Retinal pigment epithelial cell (primary cell): ENCODE data around the gene MCMBP.

Source experiments
- DNase-seq: peaks from one replicate; pipeline ENCODE4 v3.0.0-alpha.2; 2010; ENCODE audit warnings: low read depth
- H3K4me3 ChIP-seq: 2 replicates; pipeline ENCODE4 v1.5.1; 2011; ENCODE audit warnings: mild to moderate bottlenecking, low read length, control low read depth, moderate library complexity
- CTCF ChIP-seq: conservative IDR thresholded peaks from 2 replicates; pipeline ENCODE4 v1.5.1; 2011; ENCODE audit warnings: low read depth, low read length, control low read depth, inconsistent platforms

The MCMBP gene

DNA sequence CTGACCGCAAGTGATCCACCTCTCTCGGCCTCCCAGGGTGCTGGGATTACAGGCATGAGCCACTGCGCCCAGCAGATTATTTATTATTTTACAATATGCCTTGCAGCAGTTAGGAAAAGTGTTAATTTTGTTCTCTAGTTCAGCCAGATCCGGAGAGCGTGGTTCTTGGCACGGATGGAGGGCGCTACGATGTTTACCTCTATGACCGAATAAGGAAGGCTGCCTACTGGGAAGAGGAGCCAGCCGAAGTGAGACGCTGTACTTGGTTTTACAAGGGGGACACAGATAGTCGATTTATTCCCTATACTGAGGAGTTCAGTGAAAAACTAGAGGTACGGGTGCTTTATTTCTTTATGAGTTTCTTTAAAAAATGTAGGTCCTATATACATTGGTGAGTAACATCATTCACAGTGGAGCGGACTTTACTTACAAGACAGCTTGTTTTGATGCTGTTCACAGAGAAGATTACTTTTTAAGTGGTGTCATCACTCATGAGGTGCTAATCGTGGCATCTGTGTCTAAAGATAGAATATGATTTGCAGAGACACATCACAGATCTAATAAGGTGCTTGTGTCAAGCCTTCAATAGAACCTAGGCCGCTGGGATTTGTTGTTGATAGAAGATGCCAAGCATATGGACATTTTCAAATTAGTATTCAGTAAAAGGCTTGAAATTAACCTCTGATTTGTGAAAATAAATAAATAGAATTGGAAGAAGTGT, 31.5 kb upstream of the MCMBP start:
- no peak for DNase-seq
- TF ChIP-seq CTCF, result no peak
- no peak overlapping the region for H3K4me3 ChIP-seq

DNA sequence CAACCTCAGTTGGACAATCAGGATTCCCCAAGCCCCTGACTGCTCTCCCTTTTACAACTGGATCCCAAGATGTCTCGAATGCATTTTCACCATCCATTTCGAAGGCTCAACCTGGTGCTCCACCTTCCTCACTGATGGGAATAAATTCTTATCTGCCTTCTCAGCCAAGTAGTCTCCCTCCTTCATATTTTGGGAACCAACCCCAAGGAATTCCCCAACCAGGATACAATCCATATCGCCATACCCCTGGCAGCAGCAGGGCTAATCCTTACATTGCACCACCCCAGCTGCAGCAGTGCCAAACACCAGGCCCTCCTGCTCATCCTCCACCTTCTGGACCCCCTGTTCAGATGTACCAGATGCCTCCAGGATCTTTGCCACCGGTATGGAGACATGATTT, 25.9 kb upstream of the MCMBP start:
- DNase-seq, result no peak
- TF ChIP-seq CTCF, result no peak
- no peak overlapping the region for H3K4me3 ChIP-seq

- no peak for TF ChIP-seq CTCF
- DNase-seq, result peak; percentile 32
- H3K4me3 ChIP-seq, result no peak overlapping the region
Observed at GRCh38 chr10:119896937-119897770, 24.5 kb upstream of the MCMBP start.

- TF ChIP-seq CTCF, result no peak
- DNase-seq, result no peak
- H3K4me3 ChIP-seq, result no peak overlapping the region
Observed at GRCh38 chr10:119896061-119896655, 23.5 kb upstream of the MCMBP start.

GRCh38 chr10:119893845-119894427, 21.3 kb upstream of the MCMBP start:
- peak overlapping the region; percentile 21 for H3K4me3 ChIP-seq
- no peak for DNase-seq
- no peak for TF ChIP-seq CTCF

- TF ChIP-seq CTCF, result no peak
- peak overlapping the region; percentile 79 for H3K4me3 ChIP-seq
- DNase-seq, result no peak
Observed at GRCh38 chr10:119893074-119893473, 20.4 kb upstream of the MCMBP start.
